ENCODE measurements around the gene CAMTA1. TPM values are rescaled to one million over a fixed set of nuclear protein-coding genes. Genes with fewer than 3 reads are reported as not detected.

CAMTA1 gene
- total RNA-seq, 2 experiments from 2014 or later, result 43.9 to 73.3 TPM

GRCh38 chr1:7658099-7658498 is 872.8 kb downstream of the CAMTA1 start:
- TF ChIP-seq EZH2phosphoT487 (IDR thresholded peaks at IDR 0.05; ENCODE audit: borderline replicate concordance, low read depth, low read length) (no peak), CTCF (conservative IDR thresholded peaks at IDR 0.05; ENCODE audit: low read length) (no peak)
- Histone ChIP-seq H3K27ac (ENCODE audit: low read depth, low read length, poor library complexity, severe bottlenecking) (no peak overlapping the region), H3K4me1 (ENCODE audit: insufficient read depth, low read length, poor library complexity, severe bottlenecking) (no peaks in the 10 kb centered on the region), H3K9me3 (ENCODE audit: low read length) (peaks cover 6% of the 10 kb centered on the region; the same call in 1 of the 2 replicates), H3K9me2 (ENCODE audit: insufficient read depth, low read length) (no peaks in the 10 kb centered on the region), H4K20me1 (ENCODE audit: insufficient read depth, low read length) (no peaks in the 10 kb centered on the region), H3K4me2 (ENCODE audit: low read length) (no peak overlapping the region), H2AFZ (ENCODE audit: low read length) (no peak overlapping the region), H3K4me3 (ENCODE audit: low read depth, low read length, poor library complexity, severe bottlenecking) (no peak overlapping the region), H3K79me2 (ENCODE audit: insufficient read depth, low read depth, low read length) (no peaks in the 10 kb centered on the region), H3K36me3 (ENCODE audit: insufficient read depth, low read length) (no peaks in the 10 kb centered on the region)
- POLR2A ChIA-PET, result no interaction called here
- intact Hi-C loops (cut with micrococcal nuclease; ENCODE audit: unreplicated experiment), result no loop called here
- BruUV-seq (replicated peaks), result no TSS peak
- no peak for DNase-seq (ENCODE audit: low spot score)
- CTCF ChIA-PET (ENCODE audit: unreplicated experiment), result no interaction called here

- H4K20me1 ChIP-seq (ENCODE audit: insufficient read depth, low read length), result no peaks in the 10 kb centered on the region
- H3K79me2 ChIP-seq (ENCODE audit: insufficient read depth, low read depth, low read length), result no peaks in the 10 kb centered on the region
- peaks cover 6% of the 10 kb centered on the region; the same call in 1 of the 2 replicates for H3K9me3 ChIP-seq (ENCODE audit: low read length)
- no peaks in the 10 kb centered on the region for H3K9me2 ChIP-seq (ENCODE audit: insufficient read depth, low read length)
- intact Hi-C loops (cut with micrococcal nuclease; ENCODE audit: unreplicated experiment), result no loop called here
- no peak for TF ChIP-seq EZH2phosphoT487 (IDR thresholded peaks at IDR 0.05; ENCODE audit: borderline replicate concordance, low read depth, low read length)
- TF ChIP-seq CTCF (conservative IDR thresholded peaks at IDR 0.05; ENCODE audit: low read length), result no peak
- no peaks in the 10 kb centered on the region for H3K36me3 ChIP-seq (ENCODE audit: insufficient read depth, low read length)
- no peak overlapping the region for H2AFZ ChIP-seq (ENCODE audit: low read length)
- H3K27ac ChIP-seq (ENCODE audit: low read depth, low read length, poor library complexity, severe bottlenecking), result no peak overlapping the region
- no peak for DNase-seq (ENCODE audit: low spot score)
- POLR2A ChIA-PET, result no interaction called here
- H3K4me1 ChIP-seq (ENCODE audit: insufficient read depth, low read length, poor library complexity, severe bottlenecking), result no peaks in the 10 kb centered on the region
- CTCF ChIA-PET (ENCODE audit: unreplicated experiment), result no interaction called here
- H3K4me3 ChIP-seq (ENCODE audit: low read depth, low read length, poor library complexity, severe bottlenecking), result no peak overlapping the region
- H3K4me2 ChIP-seq (ENCODE audit: low read length), result no peak overlapping the region
- no TSS peak for BruUV-seq (replicated peaks)
Observed at GRCh38 chr1:7659514-7659913, 874.3 kb downstream of the CAMTA1 start.

- no peak for DNase-seq (ENCODE audit: low spot score)
Observed at GRCh38 chr1:7663451-7664146, 878.3 kb downstream of the CAMTA1 start.

More at GRCh38 chr1:7663451-7664146, 878.3 kb downstream of the CAMTA1 start:
- ChIA-PET POLR2A (no interaction called here), CTCF (ENCODE audit: unreplicated experiment) (no interaction called here)
- Histone ChIP-seq H3K36me3 (ENCODE audit: insufficient read depth, low read length) (no peaks in the 10 kb centered on the region), H3K9me3 (ENCODE audit: low read length) (no peaks in the 10 kb centered on the region), H3K9me2 (ENCODE audit: insufficient read depth, low read length) (no peaks in the 10 kb centered on the region), H4K20me1 (ENCODE audit: insufficient read depth, low read length) (no peaks in the 10 kb centered on the region), H3K4me3 (ENCODE audit: low read depth, low read length, poor library complexity, severe bottlenecking) (no peak overlapping the region), H3K4me2 (ENCODE audit: low read length) (no peak overlapping the region), H3K27ac (ENCODE audit: low read depth, low read length, poor library complexity, severe bottlenecking) (no peak overlapping the region), H2AFZ (ENCODE audit: low read length) (no peak overlapping the region), H3K79me2 (ENCODE audit: insufficient read depth, low read depth, low read length) (no peaks in the 10 kb centered on the region), H3K4me1 (ENCODE audit: insufficient read depth, low read length, poor library complexity, severe bottlenecking) (no peaks in the 10 kb centered on the region)
- no peak for TF ChIP-seq CTCF (conservative IDR thresholded peaks at IDR 0.05; ENCODE audit: low read length)
- no peak for TF ChIP-seq EZH2phosphoT487 (IDR thresholded peaks at IDR 0.05; ENCODE audit: borderline replicate concordance, low read depth, low read length)
- no TSS peak for BruUV-seq (replicated peaks)
- intact Hi-C loops (cut with micrococcal nuclease; ENCODE audit: unreplicated experiment), result no loop called here
